ENCODE measurements around the gene HS6ST1.

The HS6ST1 gene

GRCh38 chr2:128311216-128311754, 7.4 kb downstream of the HS6ST1 start:
- Mint-ChIP-seq H3K4me1 (ENCODE audit: low read depth) (peaks cover 51% of the 10 kb centered on the region), H3K27ac (no peak overlapping the region), H3K9me3 (no peaks in the 10 kb centered on the region), H3K27me3 (no peaks in the 10 kb centered on the region), H3K36me3 (ENCODE audit: low read depth) (peaks cover 5% of the 10 kb centered on the region), H3K4me3 (no peak overlapping the region)

GRCh38 chr2:128310761-128311160, 7.9 kb downstream of the HS6ST1 start:
- H3K4me3 Mint-ChIP-seq: no peak overlapping the region
- no peaks in the 10 kb centered on the region for H3K9me3 Mint-ChIP-seq
- H3K4me1 Mint-ChIP-seq (ENCODE audit: low read depth): peaks cover 49% of the 10 kb centered on the region
- no peak overlapping the region for H3K27ac Mint-ChIP-seq
- H3K36me3 Mint-ChIP-seq (ENCODE audit: low read depth): peaks cover 5% of the 10 kb centered on the region
- H3K27me3 Mint-ChIP-seq: no peaks in the 10 kb centered on the region

GRCh38 chr2:128310094-128310716, 8.5 kb downstream of the HS6ST1 start:
- no peak overlapping the region for H3K27ac Mint-ChIP-seq
- H3K4me3 Mint-ChIP-seq: no peak overlapping the region
- H3K4me1 Mint-ChIP-seq (ENCODE audit: low read depth): peaks cover 45% of the 10 kb centered on the region
- H3K9me3 Mint-ChIP-seq: no peaks in the 10 kb centered on the region
- H3K36me3 Mint-ChIP-seq (ENCODE audit: low read depth): peaks cover 5% of the 10 kb centered on the region
- no peaks in the 10 kb centered on the region for H3K27me3 Mint-ChIP-seq

- Mint-ChIP-seq H3K27me3 (no peaks in the 10 kb centered on the region), H3K4me1 (ENCODE audit: low read depth) (peaks cover 37% of the 10 kb centered on the region), H3K27ac (no peak overlapping the region), H3K4me3 (no peak overlapping the region), H3K36me3 (ENCODE audit: low read depth) (peaks cover 5% of the 10 kb centered on the region), H3K9me3 (no peaks in the 10 kb centered on the region)
Measured at GRCh38 chr2:128309280-128310093, 9.2 kb downstream of the HS6ST1 start.

- Mint-ChIP-seq H3K9me3 (no peaks in the 10 kb centered on the region), H3K36me3 (ENCODE audit: low read depth) (peaks cover under 1% of the 10 kb centered on the region), H3K27ac (no peak overlapping the region), H3K4me3 (no peak overlapping the region), H3K4me1 (ENCODE audit: low read depth) (peaks cover 31% of the 10 kb centered on the region), H3K27me3 (no peaks in the 10 kb centered on the region)
Measured at GRCh38 chr2:128308889-128309279, 9.8 kb downstream of the HS6ST1 start.

GRCh38 chr2:128308284-128308731, 10.4 kb downstream of the HS6ST1 start:
- Mint-ChIP-seq H3K36me3 (ENCODE audit: low read depth) (no peaks in the 10 kb centered on the region), H3K4me3 (no peak overlapping the region), H3K27me3 (no peaks in the 10 kb centered on the region), H3K4me1 (ENCODE audit: low read depth) (peaks cover 26% of the 10 kb centered on the region), H3K9me3 (no peaks in the 10 kb centered on the region), H3K27ac (no peak overlapping the region)

GRCh38 chr2:128307595-128307994, 11.1 kb downstream of the HS6ST1 start:
- no peak overlapping the region for H3K4me3 Mint-ChIP-seq
- no peaks in the 10 kb centered on the region for H3K9me3 Mint-ChIP-seq
- H3K36me3 Mint-ChIP-seq (ENCODE audit: low read depth): no peaks in the 10 kb centered on the region
- no peak overlapping the region for H3K27ac Mint-ChIP-seq
- no peaks in the 10 kb centered on the region for H3K27me3 Mint-ChIP-seq
- peaks cover 20% of the 10 kb centered on the region for H3K4me1 Mint-ChIP-seq (ENCODE audit: low read depth)

- H3K36me3 Mint-ChIP-seq (ENCODE audit: low read depth): no peaks in the 10 kb centered on the region
- no peaks in the 10 kb centered on the region for H3K9me3 Mint-ChIP-seq
- no peak overlapping the region for H3K27ac Mint-ChIP-seq
- H3K4me3 Mint-ChIP-seq: no peak overlapping the region
- peaks cover 16% of the 10 kb centered on the region for H3K4me1 Mint-ChIP-seq (ENCODE audit: low read depth)
- H3K27me3 Mint-ChIP-seq: no peaks in the 10 kb centered on the region
Measured at GRCh38 chr2:128306931-128307460, 11.7 kb downstream of the HS6ST1 start.

- no peak overlapping the region for H3K4me3 Mint-ChIP-seq
- no peak overlapping the region for H3K27ac Mint-ChIP-seq
Measured at GRCh38 chr2:128306081-128306930, 12.4 kb downstream of the HS6ST1 start.

GRCh38 chr2:128305555-128306080, 13.1 kb downstream of the HS6ST1 start:
- H3K36me3 Mint-ChIP-seq (ENCODE audit: low read depth): no peaks in the 10 kb centered on the region
- no peaks in the 10 kb centered on the region for H3K9me3 Mint-ChIP-seq
- H3K27ac Mint-ChIP-seq: no peak overlapping the region
- H3K27me3 Mint-ChIP-seq: no peaks in the 10 kb centered on the region
- H3K4me1 Mint-ChIP-seq (ENCODE audit: low read depth): peaks cover 2% of the 10 kb centered on the region
- H3K4me3 Mint-ChIP-seq: no peak overlapping the region

More at GRCh38 chr2:128306081-128306930, 12.4 kb downstream of the HS6ST1 start:
- peaks cover 9% of the 10 kb centered on the region for H3K4me1 Mint-ChIP-seq (ENCODE audit: low read depth)
- H3K9me3 Mint-ChIP-seq: no peaks in the 10 kb centered on the region
- H3K27me3 Mint-ChIP-seq: no peaks in the 10 kb centered on the region
- H3K36me3 Mint-ChIP-seq (ENCODE audit: low read depth): no peaks in the 10 kb centered on the region

- H3K27ac Mint-ChIP-seq: no peak overlapping the region
- H3K36me3 Mint-ChIP-seq (ENCODE audit: low read depth): no peaks in the 10 kb centered on the region
- no peaks in the 10 kb centered on the region for H3K27me3 Mint-ChIP-seq
- no peaks in the 10 kb centered on the region for H3K4me1 Mint-ChIP-seq (ENCODE audit: low read depth)
- no peak overlapping the region for H3K4me3 Mint-ChIP-seq
- no peaks in the 10 kb centered on the region for H3K9me3 Mint-ChIP-seq
Measured at GRCh38 chr2:128304715-128305554, 13.7 kb downstream of the HS6ST1 start.

- H3K36me3 Mint-ChIP-seq (ENCODE audit: low read depth): no peaks in the 10 kb centered on the region
- H3K4me1 Mint-ChIP-seq (ENCODE audit: low read depth): no peaks in the 10 kb centered on the region
- H3K9me3 Mint-ChIP-seq: no peaks in the 10 kb centered on the region
- no peaks in the 10 kb centered on the region for H3K27me3 Mint-ChIP-seq
- H3K4me3 Mint-ChIP-seq: no peak overlapping the region
- no peak overlapping the region for H3K27ac Mint-ChIP-seq
Measured at GRCh38 chr2:128304330-128304714, 14.3 kb downstream of the HS6ST1 start.

- Mint-ChIP-seq H3K27me3 (no peaks in the 10 kb centered on the region), H3K36me3 (ENCODE audit: low read depth) (no peaks in the 10 kb centered on the region), H3K9me3 (no peaks in the 10 kb centered on the region), H3K4me3 (no peak overlapping the region), H3K27ac (no peak overlapping the region), H3K4me1 (ENCODE audit: low read depth) (no peaks in the 10 kb centered on the region)
Measured at GRCh38 chr2:128303911-128304310, 14.8 kb downstream of the HS6ST1 start.
